H9 (cell line): ENCODE measurements around the gene SLC35F3. TPM values are rescaled to one million over a fixed set of nuclear protein-coding genes. Genes with fewer than 3 reads are reported as not detected.

Experiments used
- DNase-seq: peaks from one replicate; pipeline ENCODE4 v3.0.0-alpha.2; 2017
- H2AFZ ChIP-seq: one replicate; pipeline ENCODE4 v1.6.1; 2013; ENCODE audit warnings: mild to moderate bottlenecking, low read length, control low read depth, moderate library complexity
- H2AK5ac ChIP-seq: 2 replicates; pipeline ENCODE4 v1.6.1; 2013; ENCODE audit warnings: low read length, control low read depth, mixed read lengths; ENCODE audit not compliant: insufficient read length
- H2BK120ac ChIP-seq: one replicate; pipeline ENCODE4 v1.6.1; 2013; ENCODE audit warnings: low read depth, mild to moderate bottlenecking, low read length, control low read depth, inconsistent platforms; ENCODE audit not compliant: poor library complexity, severe bottlenecking
- H2BK12ac ChIP-seq: 2 replicates; pipeline ENCODE4 v1.6.1; 2013; ENCODE audit warnings: low read length, control low read depth, mixed read lengths, low read depth; ENCODE audit not compliant: insufficient read length
- H2BK15ac ChIP-seq: 2 replicates; pipeline ENCODE4 v1.6.1; 2013; ENCODE audit warnings: low read depth, low read length, control low read depth
- H2BK20ac ChIP-seq: one replicate; pipeline ENCODE4 v1.6.1; 2013; ENCODE audit warnings: low read depth, mild to moderate bottlenecking, low read length, control low read depth, inconsistent platforms; ENCODE audit not compliant: poor library complexity, severe bottlenecking
- H2BK5ac ChIP-seq: 2 replicates; pipeline ENCODE4 v1.6.1; 2013; ENCODE audit warnings: low read length, control low read depth, mixed read lengths; ENCODE audit not compliant: insufficient read length
- H3K14ac ChIP-seq: 2 replicates; pipeline ENCODE4 v1.6.1; 2013; ENCODE audit warnings: low read length, control low read depth; ENCODE audit not compliant: insufficient read depth
- H3K18ac ChIP-seq: 2 replicates; pipeline ENCODE4 v1.6.1; 2013; ENCODE audit warnings: low read depth, mild to moderate bottlenecking, mixed read lengths, low read length, control low read depth; ENCODE audit not compliant: insufficient read length
- H3K23ac ChIP-seq: 2 replicates; pipeline ENCODE4 v1.6.1; 2013; ENCODE audit warnings: low read length, control low read depth, mixed read lengths, low read depth; ENCODE audit not compliant: insufficient read length
- H3K23me2 ChIP-seq: 2 replicates; pipeline ENCODE4 v1.6.1; 2013; ENCODE audit warnings: low read depth, mild to moderate bottlenecking, mixed read lengths, low read length, control low read depth; ENCODE audit not compliant: insufficient read length, poor library complexity, severe bottlenecking
- H3K27ac ChIP-seq: 2 replicates; pipeline ENCODE4 v1.5.1; 2013; ENCODE audit warnings: low read length, control low read depth, mixed read lengths, low read depth; ENCODE audit not compliant: insufficient read length
- H3K27me3 ChIP-seq: 2 replicates; pipeline ENCODE4 v1.6.1; 2013; ENCODE audit warnings: low read length, control low read depth, inconsistent platforms; ENCODE audit not compliant: insufficient read depth
- H3K4ac ChIP-seq: 2 replicates; pipeline ENCODE4 v1.6.1; 2013; ENCODE audit warnings: low read depth, mild to moderate bottlenecking, control low read depth, inconsistent platforms, low read length, moderate library complexity
- H3K4me1 ChIP-seq: 2 replicates; pipeline ENCODE4 v1.6.1; 2013; ENCODE audit warnings: low read length, control low read depth, inconsistent platforms; ENCODE audit not compliant: insufficient read depth
- H3K4me2 ChIP-seq: 2 replicates; pipeline ENCODE4 v1.6.1; 2013; ENCODE audit warnings: low read length, control low read depth, mixed read lengths; ENCODE audit not compliant: insufficient read length, insufficient read depth
- H3K56ac ChIP-seq: 2 replicates; pipeline ENCODE4 v1.6.1; 2013; ENCODE audit warnings: low read depth, mild to moderate bottlenecking, mixed read lengths, low read length, control low read depth; ENCODE audit not compliant: insufficient read length
- H3K79me1 ChIP-seq: 2 replicates; pipeline ENCODE4 v1.6.1; 2013; ENCODE audit warnings: low read depth, mild to moderate bottlenecking, moderate library complexity, low read length, control low read depth, inconsistent platforms; ENCODE audit not compliant: insufficient read depth, poor library complexity, severe bottlenecking
- H3K79me2 ChIP-seq: 2 replicates; pipeline ENCODE4 v1.6.1; 2013; ENCODE audit warnings: low read length, control low read depth, inconsistent platforms; ENCODE audit not compliant: insufficient read depth
- H3K9ac ChIP-seq: 2 replicates; pipeline ENCODE4 v1.6.1; 2013; ENCODE audit warnings: low read length, control low read depth, mixed read lengths; ENCODE audit not compliant: insufficient read length; ENCODE audit errors: extremely low read depth
- H3K9me3 ChIP-seq: one replicate; pipeline ENCODE4 v1.6.1; 2013; ENCODE audit warnings: low read depth, low read length, inconsistent platforms; ENCODE audit not compliant: control insufficient read depth
- H3T11ph ChIP-seq: one replicate; pipeline ENCODE4 v1.6.1; 2013; ENCODE audit warnings: mild to moderate bottlenecking, low read length, control low read depth, inconsistent platforms
- H4K20me1 ChIP-seq: one replicate; pipeline ENCODE4 v1.6.1; 2013; ENCODE audit not compliant: control insufficient read depth, insufficient read length, insufficient read depth
- H4K5ac ChIP-seq: 2 replicates; pipeline ENCODE4 v1.6.1; 2013; ENCODE audit warnings: low read depth, mild to moderate bottlenecking, mixed read lengths, low read length, control low read depth; ENCODE audit not compliant: insufficient read length
- H4K8ac ChIP-seq: replicated peaks from 2 replicates; pipeline ENCODE4 v1.6.1; 2013; ENCODE audit warnings: low read length, control low read depth, mixed read lengths, low read depth; ENCODE audit not compliant: insufficient read length
- H4K91ac ChIP-seq: 2 replicates; pipeline ENCODE4 v1.6.1; 2013; ENCODE audit warnings: low read depth, mild to moderate bottlenecking, moderate library complexity, mixed read lengths, low read length, control low read depth; ENCODE audit not compliant: insufficient read length
- H3K27ac Mint-ChIP-seq, 3 experiments: 2 replicates in 2 of 3; 3 replicates in 1 of 3; pipeline ENCODE4 v1.8.0; 2020 to 2021; ENCODE audit warnings: mixed read lengths in 3 of 3, mild to moderate bottlenecking in 1 of 3, moderate library complexity in 1 of 3
- H3K27me3 Mint-ChIP-seq: 2 replicates; pipeline ENCODE4 v1.8.0; 2021; ENCODE audit warnings: low read depth, mild to moderate bottlenecking, moderate library complexity, mixed read lengths
- H3K36me3 Mint-ChIP-seq, 3 experiments: 2 replicates in 2 of 3; 3 replicates in 1 of 3; pipeline ENCODE4 v1.8.0; 2020 to 2021; ENCODE audit warnings: low read depth in 3 of 3, mixed read lengths in 3 of 3; ENCODE audit not compliant: insufficient read depth in 1 of 3
- H3K4me1 Mint-ChIP-seq, 2 experiments: 2 replicates each; pipeline ENCODE4 v1.8.0; 2020; ENCODE audit warnings: mixed read lengths in 2 of 2
- H3K4me3 Mint-ChIP-seq, 2 experiments: 2 replicates in 1 of 2; 3 replicates in 1 of 2; pipeline ENCODE4 v1.8.0; 2020 to 2021; ENCODE audit warnings: mild to moderate bottlenecking in 2 of 2, mixed read lengths in 2 of 2, moderate library complexity in 1 of 2
- H3K9me3 Mint-ChIP-seq, 2 experiments: 2 replicates in 1 of 2; 3 replicates in 1 of 2; pipeline ENCODE4 v1.8.0; 2020; ENCODE audit warnings: mild to moderate bottlenecking in 2 of 2, mixed read lengths in 2 of 2, moderate library complexity in 1 of 2
- CTCF ChIP-seq: fragments of 200-600 bp; sonication (generic); conservative IDR thresholded peaks from 3 replicates; pipeline ENCODE4 v1.8.0; 2021; ENCODE audit warnings: antibody characterized with exemption, mild to moderate bottlenecking
- WGBS: extraction: QIAGEN DNeasy Blood & Tissue Kit; methylation state at CpG from one replicate; pipeline ENCODE4 v1.1.7; 2013; ENCODE audit warnings: missing lambda C conversion rate, low lambda C conversion rate, mixed read lengths; ENCODE audit not compliant: insufficient read length; ENCODE audit errors: extremely low coverage; 5-methylcytosine and 5-hydroxymethylcytosine counted together
- total RNA-seq: library from RNA; stranded (reverse); gene quantifications from 2 replicates; pipeline ENCODE4 v1.2.1, GENCODE V29; 2021

Gene SLC35F3
- total RNA-seq, 1 experiment from 2014 or later: 0.81 TPM

- H2BK12ac ChIP-seq: no peak overlapping the region
- no peak overlapping the region for H3K4ac ChIP-seq
- H4K8ac ChIP-seq: no peak overlapping the region
- H3K27me3 Mint-ChIP-seq: peaks cover 9% of the 10 kb centered on the region
- no peaks in the 10 kb centered on the region for H3K23me2 ChIP-seq
- TF ChIP-seq CTCF: no peak
- DNase-seq: no peak
- no peak overlapping the region for H2BK120ac ChIP-seq
- H3K4me1 ChIP-seq: peaks cover 4% of the 10 kb centered on the region; the same call in 1 of the 2 replicates
- no peaks in the 10 kb centered on the region for H3K9me3 ChIP-seq
- H3T11ph ChIP-seq: no peak overlapping the region
- H3K9me3 Mint-ChIP-seq: no peaks in the 10 kb centered on the region
- H3K4me1 Mint-ChIP-seq: peaks cover 13% of the 10 kb centered on the region in 2 experiments
- H3K4me3 Mint-ChIP-seq: no peak overlapping the region
- no peaks in the 10 kb centered on the region for H4K20me1 ChIP-seq
- H3K56ac ChIP-seq: no peak overlapping the region
- no peak overlapping the region for H3K9ac ChIP-seq
- no peaks in the 10 kb centered on the region for H3K79me2 ChIP-seq
- no peaks in the 10 kb centered on the region; a peak in 1 of 7 replicates for H3K36me3 Mint-ChIP-seq
- no peaks in the 10 kb centered on the region for H3K79me1 ChIP-seq
- H3K23ac ChIP-seq: no peak overlapping the region
- no peak overlapping the region for H2BK15ac ChIP-seq
- H2AFZ ChIP-seq: no peak overlapping the region
- no peak overlapping the region for H4K5ac ChIP-seq
- H3K14ac ChIP-seq: no peak overlapping the region
- no CpG with 5 or more reads among the region's 18 CpGs for WGBS
- no peak overlapping the region for H3K27ac ChIP-seq
- no peak overlapping the region for H3K18ac ChIP-seq
- no peak overlapping the region for H4K91ac ChIP-seq
- no peaks in the 10 kb centered on the region for H3K27me3 ChIP-seq
- no peak overlapping the region for H2AK5ac ChIP-seq
- no peak overlapping the region for H3K27ac Mint-ChIP-seq
- no peak overlapping the region for H2BK5ac ChIP-seq
- H3K4me2 ChIP-seq: no peak overlapping the region
- H2BK20ac ChIP-seq: no peak overlapping the region
Measured at GRCh38 chr1:234316486-234316885, 412.0 kb downstream of the SLC35F3 start.
